ENCODE results near the gene ABCF1.

The ABCF1 gene

DNA sequence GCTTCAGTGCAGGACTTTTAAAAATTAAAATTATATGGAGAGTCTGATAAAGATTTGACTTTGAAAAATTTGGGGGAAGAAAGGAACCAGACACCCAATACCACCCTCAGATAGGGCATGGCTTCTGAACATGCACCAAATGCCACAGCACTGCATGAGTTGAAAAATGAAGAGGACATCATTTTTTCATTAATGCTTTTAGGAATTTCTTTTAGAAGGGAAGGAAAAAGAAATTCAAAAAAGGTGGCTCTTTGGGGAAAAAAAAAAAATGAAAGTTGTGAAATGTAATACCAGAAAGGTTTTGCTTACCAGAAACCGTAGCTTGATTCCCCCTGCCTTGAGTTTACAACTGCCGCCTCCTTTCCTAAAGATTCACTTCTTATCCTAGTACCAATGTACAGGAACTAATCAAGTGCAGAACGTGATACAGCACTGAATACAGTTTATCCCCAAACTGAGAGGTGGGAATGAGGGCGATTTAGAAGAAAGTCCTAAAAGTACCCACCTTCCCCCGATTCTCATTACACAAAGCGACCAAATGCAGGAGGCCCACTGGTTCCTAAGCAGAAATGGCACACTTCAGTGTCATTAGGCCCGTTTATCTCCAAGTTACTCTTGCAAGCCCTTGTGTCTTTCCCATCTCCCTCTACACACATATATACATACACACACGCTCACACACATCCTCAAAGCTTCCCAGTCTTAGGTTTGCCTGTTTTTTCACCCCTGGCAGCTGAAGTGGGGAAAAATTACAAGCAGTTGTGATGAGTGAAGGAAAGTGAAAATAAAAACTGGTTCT, 43.0 kb downstream of the ABCF1 start:
- peak overlapping the region; percentile 9 to 72; a peak in 3 of 4 replicates for H3K4me3 ChIP-seq (ENCODE audit: low read depth in 1 of 2, low read length in 2 of 2)

DNA sequence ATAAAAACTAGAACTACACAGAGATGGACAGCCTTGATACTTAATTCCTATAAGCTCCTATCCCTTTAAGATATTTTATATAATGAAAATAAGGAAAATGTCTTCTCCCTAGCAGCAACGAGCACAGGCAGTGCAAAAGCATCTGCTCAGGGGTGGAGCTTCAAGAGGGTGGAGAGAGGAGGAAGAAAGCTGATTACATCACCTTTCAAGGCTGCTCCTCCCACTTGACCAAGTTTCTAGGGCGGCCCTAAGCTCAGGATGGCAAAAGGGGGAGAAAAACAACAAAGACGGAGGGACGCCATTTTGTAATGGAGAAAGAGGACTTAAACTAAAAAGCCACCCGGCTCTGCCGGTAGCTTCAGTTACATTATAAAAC, 43.6 kb downstream of the ABCF1 start:
- no peaks in the 10 kb centered on the region for H3K9me3 ChIP-seq (ENCODE audit: insufficient read depth, low read length, severe bottlenecking)
- peaks cover 92% of the 10 kb centered on the region for H3K79me2 ChIP-seq (ENCODE audit: insufficient read depth, low read length)
- DNase-seq (peak; percentile 94), ATAC-seq (ENCODE audit: insufficient read depth, low read depth) (peak; percentile 70)
- H3K27ac ChIP-seq (ENCODE audit: low read length): peak overlapping the region; percentile 95
- peak overlapping the region; percentile 72; a peak in 3 of 4 replicates for H3K4me3 ChIP-seq (ENCODE audit: low read depth in 1 of 2, low read length in 2 of 2)
- H3K36me3 ChIP-seq (ENCODE audit: insufficient read depth, low read length): peaks cover 56% of the 10 kb centered on the region
- no peaks in the 10 kb centered on the region for H3K27me3 ChIP-seq (ENCODE audit: insufficient read depth, low read length, poor library complexity)
- H2AFZ ChIP-seq (ENCODE audit: low read depth, low read length): no peak overlapping the region
- TF ChIP-seq, protein P1, sequence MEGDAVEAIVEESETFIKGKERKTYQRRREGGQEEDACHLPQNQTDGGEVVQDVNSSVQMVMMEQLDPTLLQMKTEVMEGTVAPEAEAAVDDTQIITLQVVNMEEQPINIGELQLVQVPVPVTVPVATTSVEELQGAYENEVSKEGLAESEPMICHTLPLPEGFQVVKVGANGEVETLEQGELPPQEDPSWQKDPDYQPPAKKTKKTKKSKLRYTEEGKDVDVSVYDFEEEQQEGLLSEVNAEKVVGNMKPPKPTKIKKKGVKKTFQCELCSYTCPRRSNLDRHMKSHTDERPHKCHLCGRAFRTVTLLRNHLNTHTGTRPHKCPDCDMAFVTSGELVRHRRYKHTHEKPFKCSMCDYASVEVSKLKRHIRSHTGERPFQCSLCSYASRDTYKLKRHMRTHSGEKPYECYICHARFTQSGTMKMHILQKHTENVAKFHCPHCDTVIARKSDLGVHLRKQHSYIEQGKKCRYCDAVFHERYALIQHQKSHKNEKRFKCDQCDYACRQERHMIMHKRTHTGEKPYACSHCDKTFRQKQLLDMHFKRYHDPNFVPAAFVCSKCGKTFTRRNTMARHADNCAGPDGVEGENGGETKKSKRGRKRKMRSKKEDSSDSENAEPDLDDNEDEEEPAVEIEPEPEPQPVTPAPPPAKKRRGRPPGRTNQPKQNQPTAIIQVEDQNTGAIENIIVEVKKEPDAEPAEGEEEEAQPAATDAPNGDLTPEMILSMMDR (IDR thresholded peaks at IDR 0.05; ENCODE audit: borderline replicate concordance, extremely low read depth, low read length, poor library complexity, severe bottlenecking): no peak
- TF ChIP-seq EZH2 (IDR thresholded peaks at IDR 0.05; ENCODE audit: borderline replicate concordance, low read depth, low read length, severe bottlenecking): no peak
- H3K4me2 ChIP-seq (ENCODE audit: insufficient read depth, low read length): peak overlapping the region; percentile 72
- peaks cover 24% of the 10 kb centered on the region for H4K20me1 ChIP-seq (ENCODE audit: insufficient read depth, low read length)
- H3K4me1 ChIP-seq (ENCODE audit: insufficient read depth, low read length): peaks cover 39% of the 10 kb centered on the region
- H3K9ac ChIP-seq (ENCODE audit: low read depth, low read length): peak overlapping the region; percentile 96

More for the DNA sequence above, 43.0 kb downstream of the ABCF1 start:
- Histone ChIP-seq H4K20me1 (ENCODE audit: insufficient read depth, low read length) (peaks cover 24% of the 10 kb centered on the region), H2AFZ (ENCODE audit: low read depth, low read length) (no peak overlapping the region), H3K36me3 (ENCODE audit: insufficient read depth, low read length) (peaks cover 56% of the 10 kb centered on the region), H3K4me1 (ENCODE audit: insufficient read depth, low read length) (peaks cover 33% of the 10 kb centered on the region), H3K9me3 (ENCODE audit: insufficient read depth, low read length, severe bottlenecking) (no peaks in the 10 kb centered on the region), H3K27ac (ENCODE audit: low read length) (peak overlapping the region; percentile 95), H3K4me2 (ENCODE audit: insufficient read depth, low read length) (peak overlapping the region; percentile 72), H3K9ac (ENCODE audit: low read depth, low read length) (peak overlapping the region; percentile 96), H3K27me3 (ENCODE audit: insufficient read depth, low read length, poor library complexity) (no peaks in the 10 kb centered on the region), H3K79me2 (ENCODE audit: insufficient read depth, low read length) (peaks cover 86% of the 10 kb centered on the region)
- ATAC-seq (ENCODE audit: insufficient read depth, low read depth) (no peak), DNase-seq (no peak)
- TF ChIP-seq EZH2 (IDR thresholded peaks at IDR 0.05; ENCODE audit: borderline replicate concordance, low read depth, low read length, severe bottlenecking): no peak
- TF ChIP-seq, protein P1 (IDR thresholded peaks at IDR 0.05; ENCODE audit: borderline replicate concordance, extremely low read depth, low read length, poor library complexity, severe bottlenecking): no peak

DNA sequence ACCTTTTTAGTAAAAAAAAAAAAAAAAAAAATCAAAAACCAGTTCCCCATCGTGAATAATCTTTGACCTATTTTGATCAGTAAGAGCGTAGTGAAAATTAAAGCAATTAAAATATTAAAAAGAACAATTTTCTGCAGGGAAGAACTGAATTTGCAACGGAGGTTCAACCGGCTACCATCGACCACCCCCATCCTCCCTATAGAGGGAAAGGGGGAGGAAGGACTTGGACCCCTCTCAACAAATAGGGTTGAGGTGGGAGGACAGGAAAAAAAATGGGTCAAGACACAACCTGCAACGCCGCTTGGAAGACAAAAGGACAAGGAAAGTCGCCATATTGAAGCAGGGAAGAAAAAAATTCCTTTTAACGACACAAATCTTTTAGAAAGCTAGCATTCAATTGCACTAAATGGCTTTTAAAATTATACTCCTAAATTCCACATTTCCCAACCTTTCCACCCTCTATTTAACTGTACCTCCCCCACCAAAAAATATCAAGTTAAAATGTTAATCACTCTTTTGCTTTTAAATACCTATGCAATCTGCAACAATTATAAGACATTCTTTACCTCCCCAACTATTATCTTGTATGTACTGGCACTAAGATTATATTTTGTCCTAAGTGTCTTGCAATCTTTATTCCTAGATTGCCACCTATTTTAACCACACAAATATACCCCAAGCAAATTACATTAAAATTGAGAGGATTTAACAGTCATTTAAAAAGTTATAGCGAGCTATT, 44.1 kb downstream of the ABCF1 start:
- Histone ChIP-seq H3K36me3 (ENCODE audit: insufficient read depth, low read length) (peaks cover 51% of the 10 kb centered on the region), H3K4me1 (ENCODE audit: insufficient read depth, low read length) (peaks cover 39% of the 10 kb centered on the region), H3K9me3 (ENCODE audit: insufficient read depth, low read length, severe bottlenecking) (no peaks in the 10 kb centered on the region), H2AFZ (ENCODE audit: low read depth, low read length) (no peak overlapping the region), H3K4me3 (ENCODE audit: low read depth in 1 of 2, low read length in 2 of 2) (peak overlapping the region; percentile 72), H3K4me2 (ENCODE audit: insufficient read depth, low read length) (peak overlapping the region; percentile 72), H3K9ac (ENCODE audit: low read depth, low read length) (peak overlapping the region; percentile 96), H3K79me2 (ENCODE audit: insufficient read depth, low read length) (peaks cover 88% of the 10 kb centered on the region), H3K27me3 (ENCODE audit: insufficient read depth, low read length, poor library complexity) (no peaks in the 10 kb centered on the region), H4K20me1 (ENCODE audit: insufficient read depth, low read length) (peaks cover 20% of the 10 kb centered on the region), H3K27ac (ENCODE audit: low read length) (peak overlapping the region; percentile 95)
- DNase-seq (peak; percentile 76), ATAC-seq (ENCODE audit: insufficient read depth, low read depth) (no peak)
- TF ChIP-seq, protein P1 (IDR thresholded peaks at IDR 0.05; ENCODE audit: borderline replicate concordance, extremely low read depth, low read length, poor library complexity, severe bottlenecking): no peak
- TF ChIP-seq EZH2 (IDR thresholded peaks at IDR 0.05; ENCODE audit: borderline replicate concordance, low read depth, low read length, severe bottlenecking): no peak

All from DND-41 (cell line).